ENCODE data around the gene PRPF19.

DNA sequence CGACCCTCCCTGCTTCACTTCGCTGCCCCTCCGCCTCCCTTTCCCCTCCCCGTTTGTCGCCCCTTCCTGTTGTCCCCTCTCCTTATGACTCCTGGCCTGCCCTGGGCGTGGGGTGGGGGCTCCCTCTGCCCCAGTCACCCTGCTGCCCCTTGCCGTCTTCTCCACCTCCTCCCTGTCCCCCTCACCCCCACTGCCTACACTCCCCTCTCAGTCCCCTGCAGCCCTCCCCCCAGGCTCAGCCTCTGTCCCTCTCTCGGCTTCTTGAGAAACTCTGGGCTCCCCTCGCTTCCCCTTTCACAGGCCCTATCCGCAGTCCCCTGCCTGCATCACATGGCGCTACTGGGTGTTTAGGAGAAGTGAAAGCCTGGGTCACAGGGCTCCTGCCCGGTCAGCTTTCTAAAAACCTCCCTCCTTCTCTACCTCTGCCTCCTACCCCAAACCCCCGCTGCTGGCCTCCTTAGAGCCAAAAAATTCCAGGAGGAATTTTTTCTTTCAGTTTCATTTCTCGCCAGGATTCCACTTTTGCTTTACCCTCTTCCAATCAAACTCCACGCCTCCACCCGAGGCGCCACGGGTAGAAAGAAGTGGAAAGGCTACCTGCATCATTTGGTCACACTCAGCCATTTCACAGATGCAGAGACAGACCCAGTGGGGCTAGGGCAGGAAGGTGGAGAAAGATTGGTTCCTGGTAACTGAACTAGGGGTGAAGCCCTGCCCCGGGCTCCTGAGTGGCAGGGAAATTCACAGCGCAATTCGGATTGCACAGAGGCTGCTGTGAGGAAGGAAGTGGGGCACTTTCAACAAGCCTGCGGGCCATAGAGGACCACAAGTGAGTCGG is 45.7 kb upstream of the PRPF19 start, which contains the start of gene SLC15A3:
- TF ChIP-seq, protein P1, sequence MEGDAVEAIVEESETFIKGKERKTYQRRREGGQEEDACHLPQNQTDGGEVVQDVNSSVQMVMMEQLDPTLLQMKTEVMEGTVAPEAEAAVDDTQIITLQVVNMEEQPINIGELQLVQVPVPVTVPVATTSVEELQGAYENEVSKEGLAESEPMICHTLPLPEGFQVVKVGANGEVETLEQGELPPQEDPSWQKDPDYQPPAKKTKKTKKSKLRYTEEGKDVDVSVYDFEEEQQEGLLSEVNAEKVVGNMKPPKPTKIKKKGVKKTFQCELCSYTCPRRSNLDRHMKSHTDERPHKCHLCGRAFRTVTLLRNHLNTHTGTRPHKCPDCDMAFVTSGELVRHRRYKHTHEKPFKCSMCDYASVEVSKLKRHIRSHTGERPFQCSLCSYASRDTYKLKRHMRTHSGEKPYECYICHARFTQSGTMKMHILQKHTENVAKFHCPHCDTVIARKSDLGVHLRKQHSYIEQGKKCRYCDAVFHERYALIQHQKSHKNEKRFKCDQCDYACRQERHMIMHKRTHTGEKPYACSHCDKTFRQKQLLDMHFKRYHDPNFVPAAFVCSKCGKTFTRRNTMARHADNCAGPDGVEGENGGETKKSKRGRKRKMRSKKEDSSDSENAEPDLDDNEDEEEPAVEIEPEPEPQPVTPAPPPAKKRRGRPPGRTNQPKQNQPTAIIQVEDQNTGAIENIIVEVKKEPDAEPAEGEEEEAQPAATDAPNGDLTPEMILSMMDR (IDR thresholded peaks at IDR 0.05; ENCODE audit: poor library complexity, severe bottlenecking): no peak
- TF ChIP-seq POLR2AphosphoS5 (IDR thresholded peaks at IDR 0.05) (no peak), SMC3 (conservative IDR thresholded peaks at IDR 0.05; ENCODE audit: poor library complexity) (no peak), MXI1 (conservative IDR thresholded peaks at IDR 0.05; ENCODE audit: poor library complexity, severe bottlenecking) (no peak)

All from neural cell (in vitro differentiated cells).